GM19324 (cell line): ENCODE results near the gene MAP3K10.
"Not testable (repeated sequence)": the region's sequence is repeated elsewhere in the genome, so short reads cannot be mapped to it uniquely, and the experiment has no call there.

ENCODE experiments used
- ATAC-seq: cut with Tn5 transposase; IDR thresholded peaks from one replicate; pipeline ENCODE4 v1.9.1; 2021; ENCODE audit warnings: mild to moderate bottlenecking, moderate library complexity; ENCODE audit not compliant: unreplicated experiment, low FRiP score

The MAP3K10 gene

DNA sequence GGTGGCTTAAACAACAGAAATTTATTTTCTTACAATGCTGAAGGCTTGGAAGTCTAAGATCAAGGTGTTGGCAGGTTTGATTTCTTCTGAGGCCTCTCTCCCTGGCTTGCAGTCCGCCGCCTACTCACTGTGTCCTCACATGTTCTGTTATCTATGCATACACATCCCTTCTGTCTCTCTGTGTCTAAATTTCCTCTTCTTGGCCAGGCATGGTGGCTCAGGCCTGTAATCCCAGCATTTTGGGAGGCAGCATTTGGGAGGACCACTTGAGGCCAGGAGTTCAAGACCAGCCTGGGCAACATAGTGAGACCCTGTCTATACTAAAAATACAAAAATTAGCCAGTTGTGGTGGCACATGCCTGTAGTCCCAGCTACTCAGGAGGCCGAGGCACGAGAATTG lies 19.9 kb upstream of the MAP3K10 start:
- ATAC-seq, result not testable (repeated sequence)

DNA sequence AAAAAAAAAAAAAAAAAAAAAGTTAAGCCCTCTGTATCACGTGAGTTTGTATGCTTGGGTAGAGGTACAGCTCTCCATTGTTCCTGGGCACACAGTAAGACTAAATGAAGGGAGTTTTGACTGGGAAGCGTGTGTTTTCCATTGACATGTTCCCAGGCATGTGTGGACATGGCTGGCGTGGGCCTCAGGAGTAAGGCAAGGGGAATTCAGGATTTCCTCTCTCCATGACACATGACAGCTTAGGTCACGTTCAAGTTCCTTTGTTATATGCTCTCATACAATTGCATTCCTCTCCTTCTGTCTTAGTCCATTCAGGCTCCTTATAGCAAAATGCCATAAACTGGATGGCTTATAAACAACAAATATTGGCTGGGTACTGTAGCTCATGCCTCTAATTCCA lies 17.1 kb upstream of the MAP3K10 start:
- ATAC-seq, result no peak

DNA sequence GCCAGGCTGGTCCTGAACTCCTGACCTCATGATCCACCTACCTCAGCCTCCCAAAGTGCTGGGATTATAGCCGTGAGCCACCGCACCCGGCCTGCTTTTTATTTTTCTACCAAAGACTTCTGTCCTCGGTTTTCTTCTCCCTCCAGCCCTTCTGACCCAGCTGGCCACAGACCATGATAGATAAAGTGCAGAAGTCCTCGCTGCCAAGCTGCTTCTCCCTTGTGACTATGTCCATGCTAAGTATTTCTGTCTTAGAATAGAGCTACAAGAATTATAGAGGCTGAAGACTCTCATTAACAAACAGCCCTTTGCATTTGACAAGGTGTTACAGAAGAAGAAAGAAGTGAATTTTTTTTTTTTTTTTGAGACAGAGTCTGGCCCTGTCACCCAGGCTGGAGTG lies 15.4 kb upstream of the MAP3K10 start:
- ATAC-seq, result no peak

DNA sequence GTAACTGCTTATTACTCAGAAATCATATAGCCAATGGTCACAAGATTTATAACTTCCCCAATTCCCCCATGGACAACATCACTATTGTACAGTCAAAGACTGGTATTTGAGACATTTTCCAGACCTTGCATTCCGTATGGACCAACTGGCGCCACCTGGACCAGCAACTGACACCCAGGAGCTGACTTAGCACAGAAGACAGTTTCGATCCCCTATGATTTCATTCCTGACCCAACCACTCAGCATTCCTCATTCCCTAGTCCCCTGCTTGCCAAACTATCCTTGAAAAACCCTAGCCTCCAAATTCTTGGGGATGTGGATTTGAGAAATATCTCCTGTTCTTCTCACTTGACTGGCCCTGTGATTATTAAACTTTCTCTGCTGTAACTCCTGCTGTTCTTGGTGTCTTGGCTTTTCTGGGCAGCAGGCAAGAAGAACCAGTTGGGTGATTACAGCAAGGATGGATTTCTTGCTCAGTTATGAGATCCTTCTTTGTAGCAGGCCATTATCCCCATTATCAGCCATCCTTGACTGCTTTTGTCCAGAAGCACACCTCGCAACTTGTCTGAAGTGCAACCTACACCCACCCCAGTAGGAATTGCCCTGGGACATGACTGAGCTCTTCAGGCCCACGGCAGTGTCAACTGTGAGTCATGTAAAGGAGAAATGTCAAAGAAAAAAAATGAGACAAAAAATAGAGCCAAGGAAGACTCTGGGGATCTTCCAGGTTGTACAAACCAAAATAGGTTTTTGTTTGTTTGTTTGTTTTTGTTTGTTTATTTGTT lies 13.7 kb upstream of the MAP3K10 start:
- no peak for ATAC-seq

DNA sequence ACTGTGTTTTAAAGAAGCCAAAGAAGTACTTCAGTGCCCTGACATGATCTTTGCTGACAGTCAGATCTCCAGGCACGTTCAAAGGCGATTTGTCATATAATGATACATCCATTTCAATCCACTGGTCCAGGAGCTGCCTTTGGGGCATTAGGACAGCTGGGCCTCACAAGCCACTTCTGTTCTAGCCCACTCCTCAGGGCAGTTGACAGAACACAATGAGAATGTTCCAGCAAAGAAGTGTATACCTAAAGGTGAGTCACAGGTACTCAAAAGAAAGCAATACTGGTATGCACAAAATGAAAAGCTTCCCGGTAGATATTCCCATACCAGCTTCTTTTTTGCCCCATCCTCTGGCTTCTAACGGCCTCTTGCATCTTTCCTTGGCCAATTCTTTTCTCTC lies 12.5 kb upstream of the MAP3K10 start:
- ATAC-seq, result no peak

DNA sequence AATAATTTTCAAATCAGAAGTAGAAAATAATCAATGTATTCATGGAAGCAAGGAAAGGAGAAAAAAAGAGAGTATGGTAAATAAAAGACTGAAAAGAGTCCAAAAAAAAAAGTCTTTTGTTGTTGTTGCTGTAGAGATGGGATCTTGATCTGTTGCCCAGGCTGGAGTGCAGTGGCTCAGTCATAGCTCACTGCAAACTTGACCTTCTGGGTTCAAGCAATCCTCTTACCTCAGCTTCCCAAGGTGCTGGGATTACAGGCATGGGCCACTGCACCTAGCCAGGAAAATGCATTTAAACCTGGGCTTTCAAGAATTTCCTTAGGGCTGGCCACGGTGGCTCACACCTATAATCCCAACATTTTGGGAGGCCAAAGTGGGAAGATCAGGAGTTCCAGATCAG lies 7.0 kb upstream of the MAP3K10 start:
- no peak for ATAC-seq

DNA sequence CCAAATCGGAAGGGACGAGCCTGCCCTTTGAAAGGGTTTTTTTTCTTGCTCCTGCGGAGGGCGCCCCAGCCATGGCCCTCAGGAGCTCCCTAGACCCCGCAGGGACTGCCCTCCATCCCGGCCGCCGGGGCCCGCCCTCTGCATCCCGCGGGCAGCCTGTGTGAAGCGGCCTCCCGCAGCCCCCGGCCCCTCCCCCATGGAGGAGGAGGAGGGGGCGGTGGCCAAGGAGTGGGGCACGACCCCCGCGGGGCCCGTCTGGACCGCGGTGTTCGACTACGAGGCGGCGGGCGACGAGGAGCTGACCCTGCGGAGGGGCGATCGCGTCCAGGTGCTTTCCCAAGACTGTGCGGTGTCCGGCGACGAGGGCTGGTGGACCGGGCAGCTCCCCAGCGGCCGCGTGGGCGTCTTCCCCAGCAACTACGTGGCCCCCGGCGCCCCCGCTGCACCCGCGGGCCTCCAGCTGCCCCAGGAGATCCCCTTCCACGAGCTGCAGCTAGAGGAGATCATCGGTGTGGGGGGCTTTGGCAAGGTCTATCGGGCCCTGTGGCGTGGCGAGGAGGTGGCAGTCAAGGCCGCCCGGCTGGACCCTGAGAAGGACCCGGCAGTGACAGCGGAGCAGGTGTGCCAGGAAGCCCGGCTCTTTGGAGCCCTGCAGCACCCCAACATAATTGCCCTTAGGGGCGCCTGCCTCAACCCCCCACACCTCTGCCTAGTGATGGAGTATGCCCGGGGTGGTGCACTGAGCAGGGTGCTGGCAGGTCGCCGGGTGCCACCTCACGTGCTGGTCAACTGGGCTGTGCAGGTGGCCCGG lies 815 bp downstream of the MAP3K10 start:
- ATAC-seq, result peak; percentile 17

DNA sequence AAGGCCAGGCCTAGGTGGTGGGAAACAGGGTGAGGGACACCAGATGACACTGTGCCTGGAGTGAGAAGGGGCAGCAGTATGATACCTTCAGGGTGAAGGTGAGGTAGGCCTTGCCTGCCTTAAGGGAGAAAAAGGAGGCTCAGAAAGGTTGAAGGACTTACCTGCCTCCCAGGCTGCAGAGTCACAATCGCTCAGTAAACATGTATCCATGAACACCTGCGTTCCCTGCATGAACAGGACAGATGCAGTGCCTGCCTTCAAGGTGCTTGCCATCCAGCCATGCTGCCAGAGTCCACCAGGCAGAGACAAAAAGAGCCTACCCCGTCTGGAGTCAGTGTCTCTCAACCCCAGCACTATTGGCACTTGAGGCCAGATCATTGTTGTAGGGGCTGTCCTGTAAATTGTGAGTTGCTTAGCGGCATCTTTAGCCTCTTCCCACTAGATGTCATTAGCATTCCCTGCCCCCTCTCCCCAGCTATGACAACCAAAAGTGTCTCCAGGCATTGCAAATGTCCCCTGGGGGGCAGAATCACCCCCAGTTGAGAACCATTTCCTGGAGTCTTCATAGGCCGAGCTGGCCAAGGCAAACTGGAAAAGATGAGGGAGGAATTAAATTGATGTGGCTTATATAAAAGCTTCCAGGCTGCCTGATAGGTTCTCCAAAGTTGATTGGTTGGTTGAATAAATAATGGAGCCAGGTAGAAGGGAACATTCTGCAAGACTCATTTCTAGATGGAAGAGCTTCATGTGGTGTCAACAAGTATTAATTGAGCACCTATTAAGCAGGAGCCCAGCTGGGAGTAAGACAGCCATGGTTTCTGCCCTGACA lies 1.7 kb downstream of the MAP3K10 start:
- no peak for ATAC-seq

DNA sequence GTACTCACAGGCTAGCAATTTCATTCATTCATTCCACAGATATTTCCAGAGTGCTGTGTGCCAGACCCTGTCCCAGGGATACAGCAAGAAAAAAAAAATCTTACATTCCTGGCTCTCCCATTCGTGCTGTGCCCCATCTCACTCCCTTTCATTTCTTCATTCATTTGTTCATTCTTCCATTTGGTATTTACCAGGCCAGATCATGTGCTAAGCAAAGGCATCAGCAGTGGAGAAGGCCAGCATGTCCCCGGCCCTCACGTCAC lies 2.3 kb downstream of the MAP3K10 start:
- ATAC-seq, result no peak

DNA sequence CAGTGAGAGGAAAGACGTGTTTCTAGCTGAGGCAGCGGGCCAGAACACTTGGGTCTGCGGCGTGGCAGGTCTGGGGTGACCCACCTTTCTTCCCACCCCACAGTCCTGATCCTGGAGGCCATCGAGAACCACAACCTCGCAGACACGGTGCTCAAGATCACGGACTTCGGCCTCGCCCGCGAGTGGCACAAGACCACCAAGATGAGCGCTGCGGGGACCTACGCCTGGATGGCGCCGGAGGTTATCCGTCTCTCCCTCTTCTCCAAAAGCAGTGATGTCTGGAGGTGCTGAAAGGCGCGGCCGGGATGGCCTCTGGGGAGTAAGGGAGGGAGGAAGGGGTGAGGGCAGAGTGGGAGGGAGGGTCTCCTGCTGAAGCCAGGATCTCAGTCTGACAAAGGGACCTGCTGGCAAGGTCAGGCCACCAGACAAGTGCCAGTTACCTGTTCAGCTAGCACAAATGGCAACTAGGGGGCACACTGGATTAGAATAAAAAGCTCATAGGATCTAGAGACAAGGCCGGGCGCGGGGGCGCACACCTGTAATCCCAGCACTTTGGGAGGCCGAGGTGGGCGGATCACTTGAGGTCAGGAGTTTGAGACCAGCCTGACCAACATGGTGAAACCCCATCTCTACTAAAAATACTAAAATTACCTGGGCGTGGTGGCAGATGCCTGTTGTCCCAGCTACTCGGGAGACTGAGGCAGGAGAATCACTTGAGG lies 7.2 kb downstream of the MAP3K10 start:
- no peak for ATAC-seq

DNA sequence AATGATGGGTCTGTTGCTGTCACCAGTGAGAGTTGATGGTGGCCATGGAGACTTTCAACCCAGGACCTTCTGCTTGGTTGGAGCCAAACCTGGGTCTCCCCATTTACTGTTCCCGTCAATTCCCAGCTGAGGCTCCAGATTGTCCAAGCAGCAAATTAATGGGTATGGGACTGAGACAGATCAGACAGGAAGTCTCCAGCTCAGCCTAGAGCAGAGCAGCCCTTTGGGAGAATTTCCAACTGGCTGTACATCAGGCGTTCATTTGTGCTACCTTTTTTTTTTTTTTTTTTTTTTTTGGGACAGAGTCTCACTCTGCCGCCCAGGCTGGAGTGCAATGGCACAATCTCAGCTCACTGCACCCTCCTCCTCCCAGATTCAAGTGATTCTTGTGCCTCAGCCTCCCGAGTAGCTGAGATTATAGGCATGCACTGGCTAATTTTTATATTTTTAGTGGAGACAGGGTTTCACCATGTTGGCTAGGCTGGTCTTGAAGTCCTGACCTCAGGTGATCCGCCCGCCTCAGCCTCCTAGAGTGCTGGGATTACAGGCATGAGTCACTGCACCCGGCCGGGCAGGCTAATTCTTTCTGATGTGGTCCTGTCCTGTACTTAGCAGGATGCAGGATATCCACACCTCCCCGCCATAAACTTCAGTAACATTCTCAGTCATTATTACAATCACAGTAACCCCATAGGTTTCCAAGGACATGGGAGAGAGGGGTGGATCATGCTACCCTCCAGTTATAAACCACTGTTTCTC lies 9.3 kb downstream of the MAP3K10 start:
- no peak for ATAC-seq

DNA sequence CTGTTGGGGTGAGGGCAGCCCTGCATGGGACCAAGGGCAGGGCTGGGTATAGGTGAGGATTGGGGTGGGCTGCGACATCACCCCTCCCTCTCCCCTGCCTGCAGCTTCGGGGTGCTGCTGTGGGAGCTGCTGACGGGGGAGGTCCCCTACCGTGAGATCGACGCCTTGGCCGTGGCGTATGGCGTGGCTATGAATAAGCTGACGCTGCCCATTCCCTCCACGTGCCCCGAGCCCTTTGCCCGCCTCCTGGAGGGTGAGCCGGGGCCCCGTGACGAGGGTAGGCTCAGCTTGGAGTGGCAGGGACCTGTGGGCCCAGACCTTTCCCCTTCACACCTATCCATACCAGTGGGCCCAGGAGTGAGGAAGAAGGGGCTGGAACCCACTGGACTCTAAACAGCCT lies 13.2 kb downstream of the MAP3K10 start:
- no peak for ATAC-seq

DNA sequence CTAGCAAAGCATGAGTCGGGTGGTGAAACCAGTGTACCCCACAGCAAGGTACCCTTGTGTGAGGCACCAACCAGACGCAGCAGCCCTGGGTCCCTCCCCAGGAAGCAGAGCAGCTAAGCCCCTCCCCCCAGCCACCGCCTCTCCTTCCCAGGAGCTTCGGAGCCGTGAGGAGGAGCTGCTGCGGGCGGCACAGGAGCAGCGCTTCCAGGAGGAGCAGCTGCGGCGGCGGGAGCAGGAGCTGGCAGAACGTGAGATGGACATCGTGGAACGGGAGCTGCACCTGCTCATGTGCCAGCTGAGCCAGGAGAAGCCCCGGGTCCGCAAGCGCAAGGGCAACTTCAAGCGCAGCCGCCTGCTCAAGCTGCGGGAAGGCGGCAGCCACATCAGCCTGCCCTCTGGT lies 14.5 kb downstream of the MAP3K10 start:
- ATAC-seq, result no peak

DNA sequence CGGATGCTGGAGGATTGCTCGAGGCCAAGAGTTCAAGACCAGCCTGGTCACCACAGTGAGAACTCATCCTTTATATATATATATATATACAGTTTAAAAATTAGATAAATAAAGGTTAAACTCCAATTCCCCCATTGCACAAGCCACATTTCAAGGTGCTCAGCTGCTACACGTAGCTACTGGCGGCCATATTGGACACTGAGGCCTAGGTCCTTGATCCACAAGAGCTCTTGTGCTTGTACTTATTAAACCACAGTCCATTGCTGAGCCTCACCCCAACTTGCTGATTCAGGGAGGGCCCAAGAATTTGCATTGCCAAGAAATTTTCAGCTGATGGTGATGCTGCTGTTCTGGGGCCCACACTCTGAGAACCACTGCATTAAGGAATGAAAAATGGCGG lies 17.4 kb downstream of the MAP3K10 start:
- no peak for ATAC-seq

DNA sequence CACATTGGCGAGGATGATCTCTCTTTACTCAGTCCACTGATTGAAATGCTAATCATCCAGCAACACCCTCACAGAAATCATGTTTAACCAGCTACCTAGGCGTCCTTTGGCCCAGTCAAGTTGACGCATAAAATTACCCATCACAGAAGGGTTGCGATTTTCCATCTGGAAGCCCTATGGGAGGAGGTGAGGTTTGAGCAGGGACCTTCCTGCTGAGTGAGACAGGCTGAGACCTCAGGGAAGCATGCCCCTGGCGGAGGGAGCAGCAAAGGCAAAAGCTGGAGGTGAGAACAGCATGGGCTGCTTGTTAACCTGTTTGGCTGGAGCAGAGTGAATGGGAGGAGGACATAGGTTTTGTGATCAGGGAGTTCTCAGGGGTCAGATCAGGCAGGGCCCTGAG lies 19.7 kb downstream of the MAP3K10 start:
- no peak for ATAC-seq

DNA sequence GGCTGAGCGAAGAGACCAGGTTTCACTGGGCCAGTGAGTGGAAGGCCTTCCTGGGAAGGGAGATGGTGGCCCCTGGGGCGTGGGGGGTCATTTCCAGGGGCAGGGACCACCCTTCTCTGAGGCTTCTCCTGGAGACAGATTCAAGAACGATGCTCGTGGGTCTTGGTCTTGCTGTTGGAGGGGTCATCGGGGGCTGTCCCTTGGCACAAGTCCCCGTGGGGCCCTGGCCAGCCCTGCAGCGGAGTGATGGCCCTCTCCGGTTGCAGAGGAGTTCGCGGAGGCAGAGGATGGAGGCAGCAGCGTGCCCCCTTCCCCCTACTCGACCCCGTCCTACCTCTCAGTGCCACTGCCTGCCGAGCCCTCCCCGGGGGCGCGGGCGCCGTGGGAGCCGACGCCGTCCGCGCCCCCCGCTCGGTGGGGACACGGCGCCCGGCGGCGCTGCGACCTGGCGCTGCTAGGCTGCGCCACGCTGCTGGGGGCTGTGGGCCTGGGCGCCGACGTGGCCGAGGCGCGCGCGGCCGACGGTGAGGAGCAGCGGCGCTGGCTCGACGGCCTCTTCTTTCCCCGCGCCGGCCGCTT lies 22.1 kb downstream of the MAP3K10 start:
- no peak for ATAC-seq

DNA sequence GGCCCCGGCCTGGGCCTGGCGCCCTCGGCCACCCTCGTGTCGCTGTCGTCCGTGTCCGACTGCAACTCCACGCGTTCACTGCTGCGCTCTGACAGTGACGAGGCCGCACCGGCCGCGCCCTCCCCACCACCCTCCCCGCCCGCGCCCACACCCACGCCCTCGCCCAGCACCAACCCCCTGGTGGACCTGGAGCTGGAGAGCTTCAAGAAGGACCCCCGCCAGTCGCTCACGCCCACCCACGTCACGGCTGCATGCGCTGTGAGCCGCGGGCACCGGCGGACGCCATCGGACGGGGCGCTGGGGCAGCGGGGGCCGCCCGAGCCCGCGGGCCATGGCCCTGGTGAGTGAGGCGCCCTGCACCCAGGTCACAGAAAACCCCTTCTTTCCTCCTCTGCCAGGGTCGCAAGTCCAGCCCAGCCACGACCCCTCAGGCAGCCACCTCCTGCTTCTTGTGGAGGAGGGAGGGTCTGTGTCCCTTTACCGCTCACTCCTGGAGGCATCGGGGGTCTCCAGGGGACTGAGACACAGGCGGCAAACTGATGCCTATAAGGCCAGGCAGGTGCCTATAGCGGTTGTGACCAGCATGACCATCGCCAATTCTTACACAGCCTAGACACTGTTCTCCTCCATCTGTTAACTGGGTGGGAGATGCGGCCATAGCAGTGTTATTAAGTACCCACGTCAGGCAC lies 22.8 kb downstream of the MAP3K10 start:
- no peak for ATAC-seq

DNA sequence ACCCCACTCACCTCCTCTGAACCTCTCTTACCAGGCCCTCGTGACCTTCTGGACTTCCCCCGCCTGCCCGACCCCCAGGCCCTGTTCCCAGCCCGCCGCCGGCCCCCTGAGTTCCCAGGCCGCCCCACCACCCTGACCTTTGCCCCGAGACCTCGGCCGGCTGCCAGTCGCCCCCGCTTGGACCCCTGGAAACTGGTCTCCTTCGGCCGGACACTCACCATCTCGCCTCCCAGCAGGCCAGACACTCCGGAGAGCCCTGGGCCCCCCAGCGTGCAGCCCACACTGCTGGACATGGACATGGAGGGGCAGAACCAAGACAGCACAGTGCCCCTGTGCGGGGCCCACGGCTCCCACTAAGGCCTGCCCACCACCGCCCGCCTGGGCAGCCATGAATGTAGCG lies 23.7 kb downstream of the MAP3K10 start:
- no peak for ATAC-seq
